ENCODE measurements around the gene ZNF302. TPM values are rescaled to one million over a fixed set of nuclear protein-coding genes. Genes with fewer than 3 reads are reported as not detected.
A peak's percentile ranks its signal among the peaks of the same experiment; 100 is the strongest.
"Not testable (repeated sequence)": the region's sequence is repeated elsewhere in the genome, so short reads cannot be mapped to it uniquely, and the experiment has no call there.

Gene ZNF302
- total RNA-seq, 1 experiment from 2014 or later = 26.4 TPM

- H3K4me1 ChIP-seq (ENCODE audit: control insufficient read depth, insufficient read depth, low read length) = peaks cover 3% of the 10 kb centered on the region
- peak overlapping the region; percentile 91 for H3K27ac ChIP-seq (ENCODE audit: low read length)
- in situ Hi-C loops (cut with HindIII; ENCODE audit: low pct_unique_long_range_greater_than_20kb, low sequenced_read_pairs) (no loop called here), intact Hi-C loops (cut with micrococcal nuclease; ENCODE audit: unreplicated experiment) (no loop called here)
- no peaks in the 10 kb centered on the region for H3K36me3 ChIP-seq (ENCODE audit: control insufficient read depth, insufficient read depth, low read length)
- H3K27me3 ChIP-seq (ENCODE audit: control insufficient read depth, insufficient read depth, low read length) = no peaks in the 10 kb centered on the region
- ChIA-PET CTCF (interaction anchor here (0.8 kb wide), 1 partner anchor 28 kb away, joined by 5 read pairs; no protein-coding TSS in a partner anchor), POLR2A (no interaction called here)
- no peaks in the 10 kb centered on the region for H3K9me3 ChIP-seq (ENCODE audit: control insufficient read depth, insufficient read depth, low read depth, low read length)
- DNase-seq (ENCODE audit: low read depth, low spot score) (no peak), ATAC-seq (peak; percentile 62)
- H3K4me3 ChIP-seq (ENCODE audit: low read depth in 2 of 2, low read length in 2 of 2) = peak overlapping the region; percentile 32 to 63
- TF ChIP-seq CTCF (IDR thresholded peaks at IDR 0.05) = no peak
- no peak for TF ChIP-seq REST (IDR thresholded peaks at IDR 0.05; ENCODE audit: insufficient read depth in 1 of 2, low read depth in 2 of 2, low read length in 1 of 2)
- no peak for TF ChIP-seq SIN3A (IDR thresholded peaks at IDR 0.05; ENCODE audit: borderline replicate concordance, insufficient read depth, low read depth, low read length)
- TF ChIP-seq POLR2AphosphoS5 (IDR thresholded peaks at IDR 0.05; ENCODE audit: low read depth, low read length) = no peak
- no peak for TF ChIP-seq TCF7L2 (IDR thresholded peaks at IDR 0.05; ENCODE audit: low read depth, low read length)
- no TSS peak for BruUV-seq (replicated peaks)
These were observed 10.0 kb upstream of the ZNF302 start for GRCh38 chr19:34667349-34668076.

GRCh38 chr19:34668077-34668689, 9.3 kb upstream of the ZNF302 start:
- CTCF ChIA-PET; intact Hi-C loops (cut with micrococcal nuclease; ENCODE audit: unreplicated experiment); H3K27me3 ChIP-seq (ENCODE audit: control insufficient read depth, insufficient read depth, low read length); H3K9me3 ChIP-seq (ENCODE audit: control insufficient read depth, insufficient read depth, low read depth, low read length); H3K4me3 ChIP-seq (ENCODE audit: low read depth in 2 of 2, low read length in 2 of 2); H3K4me1 ChIP-seq (ENCODE audit: control insufficient read depth, insufficient read depth, low read length); DNase-seq (ENCODE audit: low read depth, low spot score); in situ Hi-C loops (cut with HindIII; ENCODE audit: low pct_unique_long_range_greater_than_20kb, low sequenced_read_pairs); ATAC-seq; POLR2A ChIA-PET; H3K36me3 ChIP-seq (ENCODE audit: control insufficient read depth, insufficient read depth, low read length); BruUV-seq (replicated peaks): not testable (repeated sequence)
- peak overlapping the region; percentile 91; the same call in 1 of the 2 replicates for H3K27ac ChIP-seq (ENCODE audit: low read length)

- intact Hi-C loops (cut with micrococcal nuclease; ENCODE audit: unreplicated experiment); DNase-seq (ENCODE audit: low read depth, low spot score); H3K9me3 ChIP-seq (ENCODE audit: control insufficient read depth, insufficient read depth, low read depth, low read length); H3K36me3 ChIP-seq (ENCODE audit: control insufficient read depth, insufficient read depth, low read length); H3K27ac ChIP-seq (ENCODE audit: low read length); H3K4me3 ChIP-seq (ENCODE audit: low read depth in 2 of 2, low read length in 2 of 2); H3K27me3 ChIP-seq (ENCODE audit: control insufficient read depth, insufficient read depth, low read length); POLR2A ChIA-PET; in situ Hi-C loops (cut with HindIII; ENCODE audit: low pct_unique_long_range_greater_than_20kb, low sequenced_read_pairs); H3K4me1 ChIP-seq (ENCODE audit: control insufficient read depth, insufficient read depth, low read length); ATAC-seq; BruUV-seq (replicated peaks); CTCF ChIA-PET: not testable (repeated sequence)
These were observed 8.8 kb upstream of the ZNF302 start for GRCh38 chr19:34668690-34669089.

Measured in Panc1 (cell line).